DOHH2 (cell line): ENCODE results near the gene FKBP1A.

Experiments used
- H3F3A ChIP-seq: fragments of 200-600 bp; sonication (generic), shearing (Covaris generic); 2 replicates; pipeline ENCODE4 v1.6.0; 2016; ENCODE audit warnings: antibody characterized with exemption, mild to moderate bottlenecking; ENCODE audit not compliant: control insufficient read depth, insufficient read depth
- H3K27ac ChIP-seq: fragments of 200-600 bp; sonication (generic); 2 replicates; pipeline ENCODE4 v1.5.1; 2014; ENCODE audit warnings: low read depth, mild to moderate bottlenecking, low read length, moderate library complexity
- H3K27me3 ChIP-seq: fragments of 200-600 bp; sonication (generic); 2 replicates; pipeline ENCODE4 v1.6.1; 2014; ENCODE audit warnings: mild to moderate bottlenecking, low read length, mixed read lengths; ENCODE audit not compliant: control insufficient read depth
- H3K36me3 ChIP-seq: fragments of 200-600 bp; sonication (generic); 2 replicates; pipeline ENCODE4 v1.6.1; 2014; ENCODE audit warnings: mild to moderate bottlenecking, low read length, moderate library complexity, mixed read lengths; ENCODE audit not compliant: control insufficient read depth
- H3K4me1 ChIP-seq: fragments of 200-600 bp; sonication (generic); 2 replicates; pipeline ENCODE4 v1.6.1; 2014; ENCODE audit warnings: mild to moderate bottlenecking, low read length, mixed read lengths; ENCODE audit not compliant: control insufficient read depth
- H3K4me2 ChIP-seq: fragments of 200-600 bp; sonication (generic); 2 replicates; pipeline ENCODE4 v1.6.0; 2014; ENCODE audit warnings: mild to moderate bottlenecking, low read length, moderate library complexity
- H3K4me3 ChIP-seq: fragments of 200-600 bp; sonication (generic); 2 replicates; pipeline ENCODE4 v1.5.1; 2014; ENCODE audit warnings: mild to moderate bottlenecking, low read length, mixed read lengths
- H3K79me2 ChIP-seq: fragments of 200-600 bp; sonication (generic); 2 replicates; pipeline ENCODE4 v1.6.1; 2014; ENCODE audit warnings: mild to moderate bottlenecking, low read length, mixed read lengths; ENCODE audit not compliant: control insufficient read depth
- H3K9me2 ChIP-seq: fragments of 200-600 bp; sonication (generic); replicated peaks from 2 replicates; pipeline ENCODE4 v1.6.1; 2014; ENCODE audit warnings: mild to moderate bottlenecking, low read length, mixed read lengths; ENCODE audit not compliant: control insufficient read depth
- H3K9me3 ChIP-seq: fragments of 200-600 bp; sonication (generic); 2 replicates; pipeline ENCODE4 v1.6.1; 2014; ENCODE audit warnings: antibody characterized with exemption, low read length, mixed read lengths; ENCODE audit not compliant: control insufficient read depth, insufficient read depth
- H4K20me1 ChIP-seq: fragments of 200-600 bp; sonication (generic); 2 replicates; pipeline ENCODE4 v1.6.0; 2014; ENCODE audit warnings: low read depth, mild to moderate bottlenecking, antibody characterized with exemption, low read length, moderate library complexity; ENCODE audit not compliant: control insufficient read depth, insufficient read depth
- EZH2phosphoT487 ChIP-seq: fragments of 200-600 bp; sonication (generic); IDR thresholded peaks from 2 replicates; pipeline ENCODE4 v1.6.1; 2017; ENCODE audit warnings: borderline replicate concordance, mild to moderate bottlenecking, antibody characterized with exemption, low read length, moderate library complexity, mixed read lengths
- TF ChIP-seq, protein P1 (sequence below): fragments of 200-600 bp; sonication (generic); IDR thresholded peaks from one replicate; pipeline ENCODE4 v1.5.1; 2014; ENCODE audit warnings: antibody characterized with exemption, mild to moderate bottlenecking, low read depth, low read length; ENCODE audit not compliant: poor library complexity, severe bottlenecking

The FKBP1A gene

DNA sequence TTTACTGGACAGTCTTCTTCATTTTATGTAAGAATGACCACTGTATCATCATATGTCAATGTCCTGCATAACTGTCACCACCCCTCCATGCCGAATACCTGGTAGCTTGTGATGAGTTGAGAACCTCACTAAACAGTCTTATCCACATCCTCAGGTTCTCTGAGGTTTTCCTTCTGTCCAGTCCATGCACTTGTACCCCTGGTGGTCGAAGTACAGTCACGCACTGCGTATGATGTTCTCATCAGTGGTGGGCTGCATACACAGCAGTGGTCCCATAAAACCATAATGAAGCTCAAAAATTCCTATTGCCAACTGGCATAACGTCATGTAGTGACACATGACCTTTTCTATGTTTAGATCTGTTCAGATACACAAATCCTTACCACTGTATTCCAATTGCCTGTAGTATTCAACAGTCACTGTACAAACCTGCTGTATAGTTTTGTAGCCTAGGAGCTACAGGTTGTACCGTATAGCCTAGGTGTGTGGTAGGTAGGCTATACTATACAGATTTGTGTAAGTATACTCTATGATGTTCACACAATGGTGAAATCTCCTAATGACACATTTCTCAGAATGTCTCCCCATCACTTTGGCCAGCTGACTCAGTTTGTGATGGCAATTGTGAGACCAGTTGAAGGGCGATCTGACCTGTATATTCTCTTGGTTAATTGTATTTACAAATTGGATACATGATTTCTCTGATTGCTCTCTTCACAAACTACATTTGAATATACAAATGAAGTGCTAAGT is 32.6 kb downstream of the FKBP1A start:
- Histone ChIP-seq H3K4me1 (peaks cover 5% of the 10 kb centered on the region), H4K20me1 (no peaks in the 10 kb centered on the region), H3K9me2 (no peaks in the 10 kb centered on the region), H3K4me3 (no peak overlapping the region), H3K27me3 (no peaks in the 10 kb centered on the region), H3K36me3 (peaks cover 34% of the 10 kb centered on the region), H3K79me2 (peaks cover 4% of the 10 kb centered on the region; the same call in 1 of the 2 replicates), H3K27ac (no peak overlapping the region), H3K4me2 (no peak overlapping the region), H3F3A (0 out of 2 replicates have a peak, but pooled peaks cover 3% of the 10 kb centered on the region), H3K9me3 (no peaks in the 10 kb centered on the region)
- TF ChIP-seq, protein P1, sequence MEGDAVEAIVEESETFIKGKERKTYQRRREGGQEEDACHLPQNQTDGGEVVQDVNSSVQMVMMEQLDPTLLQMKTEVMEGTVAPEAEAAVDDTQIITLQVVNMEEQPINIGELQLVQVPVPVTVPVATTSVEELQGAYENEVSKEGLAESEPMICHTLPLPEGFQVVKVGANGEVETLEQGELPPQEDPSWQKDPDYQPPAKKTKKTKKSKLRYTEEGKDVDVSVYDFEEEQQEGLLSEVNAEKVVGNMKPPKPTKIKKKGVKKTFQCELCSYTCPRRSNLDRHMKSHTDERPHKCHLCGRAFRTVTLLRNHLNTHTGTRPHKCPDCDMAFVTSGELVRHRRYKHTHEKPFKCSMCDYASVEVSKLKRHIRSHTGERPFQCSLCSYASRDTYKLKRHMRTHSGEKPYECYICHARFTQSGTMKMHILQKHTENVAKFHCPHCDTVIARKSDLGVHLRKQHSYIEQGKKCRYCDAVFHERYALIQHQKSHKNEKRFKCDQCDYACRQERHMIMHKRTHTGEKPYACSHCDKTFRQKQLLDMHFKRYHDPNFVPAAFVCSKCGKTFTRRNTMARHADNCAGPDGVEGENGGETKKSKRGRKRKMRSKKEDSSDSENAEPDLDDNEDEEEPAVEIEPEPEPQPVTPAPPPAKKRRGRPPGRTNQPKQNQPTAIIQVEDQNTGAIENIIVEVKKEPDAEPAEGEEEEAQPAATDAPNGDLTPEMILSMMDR: no peak
- no peak for TF ChIP-seq EZH2phosphoT487

DNA sequence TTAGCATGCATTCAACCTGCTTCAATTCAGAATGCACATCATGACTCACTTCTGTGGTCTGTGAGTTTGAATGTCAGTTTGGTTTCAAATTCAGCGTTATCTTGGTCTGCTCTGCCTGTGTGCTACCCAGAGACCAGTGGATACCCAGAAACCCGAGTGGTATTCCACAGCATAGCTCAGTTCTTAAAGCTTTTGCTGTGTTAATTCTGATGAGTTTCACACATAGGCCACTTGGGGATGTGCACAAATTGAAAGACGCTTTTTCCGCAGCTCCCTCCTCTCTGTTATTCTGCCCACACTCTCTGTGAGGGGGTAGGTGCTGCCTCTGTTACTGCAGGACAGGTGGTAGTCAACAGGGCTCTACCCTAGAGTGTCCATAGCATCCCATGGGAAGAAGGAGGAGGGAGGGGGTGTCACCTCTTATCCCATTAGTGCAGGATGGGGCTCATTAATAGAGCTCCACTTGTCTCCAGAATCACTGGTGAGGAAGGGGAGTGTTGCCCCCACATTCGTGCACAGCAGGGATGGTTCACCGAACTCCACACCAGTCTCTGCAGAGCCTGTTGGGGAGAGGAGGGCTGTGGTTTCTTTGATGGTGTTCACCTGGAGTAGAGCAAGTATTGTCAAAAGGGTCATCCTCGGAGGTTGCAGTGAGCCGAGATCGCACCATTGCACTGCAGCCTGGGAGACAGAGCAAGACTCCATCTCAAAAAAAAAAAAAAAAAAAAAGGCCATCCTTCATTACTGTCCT is 34.8 kb downstream of the FKBP1A start:
- no peak overlapping the region for H3K4me3 ChIP-seq
- no peaks in the 10 kb centered on the region for H3K4me1 ChIP-seq
- no peaks in the 10 kb centered on the region for H3F3A ChIP-seq
- H3K27ac ChIP-seq: no peak overlapping the region
- H4K20me1 ChIP-seq: no peaks in the 10 kb centered on the region
- H3K9me3 ChIP-seq: no peaks in the 10 kb centered on the region
- H3K27me3 ChIP-seq: no peaks in the 10 kb centered on the region
- peaks cover 43% of the 10 kb centered on the region for H3K36me3 ChIP-seq
- H3K4me2 ChIP-seq: no peak overlapping the region
- no peaks in the 10 kb centered on the region for H3K9me2 ChIP-seq
- TF ChIP-seq EZH2phosphoT487: no peak
- TF ChIP-seq, protein P1: no peak
- H3K79me2 ChIP-seq: peaks cover 4% of the 10 kb centered on the region; the same call in 1 of the 2 replicates

DNA sequence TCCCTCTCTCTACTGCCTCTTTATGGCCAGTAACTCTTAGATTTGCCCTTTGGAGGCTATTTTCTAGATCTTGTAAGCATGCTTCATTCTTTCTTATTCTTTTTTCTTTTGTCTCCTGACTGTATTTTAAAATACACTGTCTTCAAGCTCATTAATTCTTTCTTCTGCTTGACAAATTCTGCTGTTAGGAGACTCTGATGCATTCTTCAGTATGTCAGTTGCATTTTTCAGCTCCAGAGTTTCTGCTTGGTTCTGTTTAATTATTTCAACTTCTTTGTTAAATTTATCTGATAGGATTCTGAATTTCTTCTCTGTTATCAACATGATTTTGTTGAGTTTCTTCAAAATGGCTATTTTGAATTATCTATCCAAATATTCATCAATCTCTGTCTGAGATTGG is 38.9 kb downstream of the FKBP1A start:
- Histone ChIP-seq H3K79me2 (peaks cover 4% of the 10 kb centered on the region; the same call in 1 of the 2 replicates), H3K27me3 (no peaks in the 10 kb centered on the region), H3K4me3 (no peak overlapping the region), H3K27ac (no peak overlapping the region), H3K4me2 (no peak overlapping the region), H3K4me1 (no peaks in the 10 kb centered on the region), H3K36me3 (peaks cover 16% of the 10 kb centered on the region), H3K9me2 (no peaks in the 10 kb centered on the region), H3F3A (no peaks in the 10 kb centered on the region), H4K20me1 (no peaks in the 10 kb centered on the region), H3K9me3 (no peaks in the 10 kb centered on the region)
- TF ChIP-seq, protein P1: no peak
- TF ChIP-seq EZH2phosphoT487: no peak
